Measurements from ENCODE around the gene AMER3.

Gene AMER3

GRCh38 chr2:130813722-130814121, 58.4 kb downstream of the AMER3 start:
- TF ChIP-seq TAF1 (IDR thresholded peaks at IDR 0.05; ENCODE audit: low read depth), result no peak
- no peak for TF ChIP-seq CEBPB (IDR thresholded peaks at IDR 0.05)
- TF ChIP-seq CREB1 (IDR thresholded peaks at IDR 0.05; ENCODE audit: low read depth), result no peak
- TF ChIP-seq FOXM1 (IDR thresholded peaks at IDR 0.05; ENCODE audit: borderline replicate concordance, low read depth), result no peak
- no peak for TF ChIP-seq ZBTB7A (IDR thresholded peaks at IDR 0.05; ENCODE audit: low read depth)
- TF ChIP-seq NFIC (IDR thresholded peaks at IDR 0.05), result no peak
- TF ChIP-seq EP300 (IDR thresholded peaks at IDR 0.05; ENCODE audit: borderline replicate concordance), result no peak
- no peak for TF ChIP-seq USF1 (IDR thresholded peaks at IDR 0.05)
- TF ChIP-seq REST (IDR thresholded peaks at IDR 0.05; ENCODE audit: low read depth), result no peak
- no peak for TF ChIP-seq TCF12 (IDR thresholded peaks at IDR 0.05; ENCODE audit: low read depth)
- TF ChIP-seq EGR1 (IDR thresholded peaks at IDR 0.05), result no peak
- no peak for TF ChIP-seq MAX (IDR thresholded peaks at IDR 0.05)
- no peak for TF ChIP-seq RAD21 (IDR thresholded peaks at IDR 0.05; ENCODE audit: low read depth)
- TF ChIP-seq YY1 (IDR thresholded peaks at IDR 0.05; ENCODE audit: low read depth), result no peak
- no peak for TF ChIP-seq TEAD4 (IDR thresholded peaks at IDR 0.05)

GRCh38 chr2:130814931-130815680, 59.8 kb downstream of the AMER3 start:
- no peak for TF ChIP-seq CREB1 (IDR thresholded peaks at IDR 0.05; ENCODE audit: low read depth)
- no peak for TF ChIP-seq REST (IDR thresholded peaks at IDR 0.05; ENCODE audit: low read depth)
- no peak for TF ChIP-seq TAF1 (IDR thresholded peaks at IDR 0.05; ENCODE audit: low read depth)
- no peak for TF ChIP-seq CEBPB (IDR thresholded peaks at IDR 0.05)
- TF ChIP-seq YY1 (IDR thresholded peaks at IDR 0.05; ENCODE audit: low read depth), result no peak
- no peak for TF ChIP-seq FOXM1 (IDR thresholded peaks at IDR 0.05; ENCODE audit: borderline replicate concordance, low read depth)
- TF ChIP-seq TEAD4 (IDR thresholded peaks at IDR 0.05), result no peak
- no peak for TF ChIP-seq RAD21 (IDR thresholded peaks at IDR 0.05; ENCODE audit: low read depth)
- no peak for TF ChIP-seq EGR1 (IDR thresholded peaks at IDR 0.05)
- no peak for TF ChIP-seq EP300 (IDR thresholded peaks at IDR 0.05; ENCODE audit: borderline replicate concordance)
